Measurements from ENCODE around the gene TBC1D5. TPM values are rescaled to one million over a fixed set of nuclear protein-coding genes. Genes with fewer than 3 reads are reported as not detected.

The TBC1D5 gene
- total RNA-seq, 2 experiments from 2014 or later: 53.9 to 56.9 TPM

GRCh38 chr3:17120115-17120514 is 622.3 kb downstream of the TBC1D5 start:
- Mint-ChIP-seq H3K9me3 (ENCODE audit: low read depth) (peaks cover 2% of the 10 kb centered on the region), H3K27me3 (no peaks in the 10 kb centered on the region), H3K27ac (no peak overlapping the region), H3K4me1 (no peaks in the 10 kb centered on the region), H3K36me3 (ENCODE audit: low read depth) (no peaks in the 10 kb centered on the region), H3K4me3 (no peak overlapping the region)
- CTCF ChIA-PET: no interaction called here
- intact Hi-C loops (cut with DNase I, micrococcal nuclease): no loop called here
- DNase-seq (no peak), ATAC-seq (no peak)
- POLR2A ChIA-PET: no interaction called here

- ChIA-PET CTCF (no interaction called here), POLR2A (no interaction called here)
- no peaks in the 10 kb centered on the region for H3K36me3 Mint-ChIP-seq (ENCODE audit: low read depth)
- no peaks in the 10 kb centered on the region for H3K4me1 Mint-ChIP-seq
- H3K27me3 Mint-ChIP-seq: no peaks in the 10 kb centered on the region
- DNase-seq (no peak), ATAC-seq (no peak)
- peaks cover 2% of the 10 kb centered on the region for H3K9me3 Mint-ChIP-seq (ENCODE audit: low read depth)
- no peak overlapping the region for H3K4me3 Mint-ChIP-seq
- intact Hi-C loops (cut with DNase I, micrococcal nuclease): no loop called here
- no peak overlapping the region for H3K27ac Mint-ChIP-seq
Measured at GRCh38 chr3:17119201-17120072, 623.0 kb downstream of the TBC1D5 start.

DNA sequence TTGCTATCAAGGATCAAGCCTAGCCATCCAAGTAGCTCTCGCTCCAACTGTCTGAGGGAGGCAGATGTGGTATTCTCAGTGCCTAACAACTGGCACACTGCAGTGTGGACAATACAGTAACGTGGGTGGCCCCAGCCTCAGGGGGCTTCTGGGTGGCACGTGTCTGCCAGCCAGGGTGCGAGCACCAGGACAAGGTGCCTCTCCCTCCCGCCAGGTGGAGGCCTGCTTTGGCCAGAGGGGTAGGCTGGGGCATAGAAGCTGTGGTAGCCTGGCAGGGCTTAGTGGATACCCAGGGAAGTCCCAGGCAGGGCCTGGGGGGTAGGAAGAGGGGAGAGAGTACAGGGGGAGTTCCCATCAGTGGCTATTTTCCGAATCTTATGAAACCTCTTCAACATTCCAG is 623.7 kb downstream of the TBC1D5 start:
- intact Hi-C loops (cut with DNase I, micrococcal nuclease): no loop called here
- ChIA-PET POLR2A (no interaction called here), CTCF (no interaction called here)
- Mint-ChIP-seq H3K4me1 (no peaks in the 10 kb centered on the region), H3K27ac (no peak overlapping the region), H3K36me3 (ENCODE audit: low read depth) (no peaks in the 10 kb centered on the region), H3K4me3 (no peak overlapping the region), H3K9me3 (ENCODE audit: low read depth) (peaks cover 2% of the 10 kb centered on the region), H3K27me3 (no peaks in the 10 kb centered on the region)
- ATAC-seq: no peak
- DNase-seq: no peak

GRCh38 chr3:17116007-17116600 is 626.3 kb downstream of the TBC1D5 start:
- POLR2A ChIA-PET: no interaction called here
- DNase-seq: no peak
- ATAC-seq: no peak

DNA sequence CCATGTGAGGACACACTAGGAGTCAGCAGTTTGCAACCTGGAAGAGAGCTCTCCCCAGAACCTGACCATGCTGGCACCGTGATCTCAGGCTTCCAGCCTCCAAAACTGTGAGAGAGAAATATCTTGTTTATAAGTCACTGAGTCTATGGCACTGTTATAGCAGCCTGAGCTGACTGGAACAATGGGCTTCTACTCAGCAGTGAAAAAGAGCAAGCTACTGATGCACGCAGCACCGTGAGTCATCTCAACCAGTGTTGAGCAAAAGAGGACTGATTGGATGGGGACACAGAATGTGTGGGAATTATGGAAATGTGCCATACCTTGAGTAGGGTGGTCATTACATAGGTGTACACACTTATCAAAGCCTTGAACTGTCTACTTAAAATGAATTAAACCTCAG is 627.2 kb downstream of the TBC1D5 start:
- CTCF ChIA-PET: no interaction called here
- no peak for ATAC-seq
- peaks cover 5% of the 10 kb centered on the region for H3K4me1 Mint-ChIP-seq
- POLR2A ChIA-PET: no interaction called here
- no peak overlapping the region for H3K4me3 Mint-ChIP-seq
- no peaks in the 10 kb centered on the region for H3K9me3 Mint-ChIP-seq (ENCODE audit: low read depth)
- intact Hi-C loops (cut with DNase I, micrococcal nuclease): no loop called here
- DNase-seq: no peak
- no peaks in the 10 kb centered on the region for H3K36me3 Mint-ChIP-seq (ENCODE audit: low read depth)
- H3K27ac Mint-ChIP-seq: no peak overlapping the region
- no peaks in the 10 kb centered on the region for H3K27me3 Mint-ChIP-seq

More at GRCh38 chr3:17116007-17116600, 626.3 kb downstream of the TBC1D5 start:
- CTCF ChIA-PET: no interaction called here
- Mint-ChIP-seq H3K27me3 (no peaks in the 10 kb centered on the region), H3K9me3 (ENCODE audit: low read depth) (no peaks in the 10 kb centered on the region), H3K36me3 (ENCODE audit: low read depth) (no peaks in the 10 kb centered on the region), H3K27ac (no peak overlapping the region), H3K4me1 (peaks cover 3% of the 10 kb centered on the region), H3K4me3 (no peak overlapping the region)
- intact Hi-C loops (cut with DNase I, micrococcal nuclease): no loop called here

GRCh38 chr3:17111586-17111985 is 630.8 kb downstream of the TBC1D5 start:
- no peak overlapping the region for H3K27ac Mint-ChIP-seq
- intact Hi-C loops (cut with DNase I, micrococcal nuclease): no loop called here
- H3K36me3 Mint-ChIP-seq (ENCODE audit: low read depth): no peaks in the 10 kb centered on the region
- H3K4me3 Mint-ChIP-seq: no peak overlapping the region
- ATAC-seq: no peak
- ChIA-PET POLR2A (interaction anchor here (0.6 kb wide), 1 partner anchor 82 kb away, joined by 3 read pairs; no protein-coding TSS in a partner anchor), CTCF (interaction anchor here (1.0 kb wide), 1 partner anchor 270 kb away, joined by 3 read pairs; no protein-coding TSS in a partner anchor)
- peaks cover 8% of the 10 kb centered on the region for H3K4me1 Mint-ChIP-seq
- DNase-seq: no peak
- no peaks in the 10 kb centered on the region for H3K27me3 Mint-ChIP-seq
- peaks cover 3% of the 10 kb centered on the region for H3K9me3 Mint-ChIP-seq (ENCODE audit: low read depth)

GRCh38 chr3:17110660-17111396 is 631.6 kb downstream of the TBC1D5 start:
- no peak overlapping the region for H3K27ac Mint-ChIP-seq
- H3K4me3 Mint-ChIP-seq: no peak overlapping the region
- no peaks in the 10 kb centered on the region for H3K36me3 Mint-ChIP-seq (ENCODE audit: low read depth)
- H3K27me3 Mint-ChIP-seq: no peaks in the 10 kb centered on the region
- DNase-seq (peak; percentile 32), ATAC-seq (peak; percentile 73)
- peaks cover 8% of the 10 kb centered on the region for H3K4me1 Mint-ChIP-seq
- intact Hi-C loops (cut with DNase I, micrococcal nuclease): no loop called here
- H3K9me3 Mint-ChIP-seq (ENCODE audit: low read depth): peaks cover 6% of the 10 kb centered on the region
- CTCF ChIA-PET: interaction anchor here (1.0 kb wide), 1 partner anchor 269 kb away, joined by 3 read pairs; no protein-coding TSS in a partner anchor
- POLR2A ChIA-PET: interaction anchor here (0.6 kb wide), 1 partner anchor 82 kb away, joined by 3 read pairs; no protein-coding TSS in a partner anchor
